GM18873 (cell line): ENCODE measurements around the gene KRT3.

ENCODE experiments used
- ATAC-seq: cut with Tn5 transposase; IDR thresholded peaks from one replicate; pipeline ENCODE4 v1.9.1; 2021; ENCODE audit warnings: mild to moderate bottlenecking, moderate library complexity, moderate number of reproducible peaks; ENCODE audit not compliant: unreplicated experiment, low FRiP score

The KRT3 gene

GRCh38 chr12:52828156-52828555 is 32.2 kb upstream of the KRT3 start:
- no peak for ATAC-seq

- ATAC-seq, result no peak
Measured at GRCh38 chr12:52827499-52828090, 31.7 kb upstream of the KRT3 start.

- ATAC-seq, result no peak
Measured at GRCh38 chr12:52826611-52827498, 30.9 kb upstream of the KRT3 start.

GRCh38 chr12:52825961-52826360 is 30.0 kb upstream of the KRT3 start:
- no peak for ATAC-seq

GRCh38 chr12:52824741-52825410 is 29.0 kb upstream of the KRT3 start:
- ATAC-seq, result no peak

- no peak for ATAC-seq
Measured at GRCh38 chr12:52823761-52824450, 28.0 kb upstream of the KRT3 start.

GRCh38 chr12:52822771-52823510 is 27.0 kb upstream of the KRT3 start:
- ATAC-seq, result no peak

- ATAC-seq, result no peak
Measured at GRCh38 chr12:52821826-52822660, 26.1 kb upstream of the KRT3 start.

- no peak for ATAC-seq
Measured at GRCh38 chr12:52821071-52821730, 25.3 kb upstream of the KRT3 start.

GRCh38 chr12:52820521-52820920 is 24.6 kb upstream of the KRT3 start:
- ATAC-seq, result no peak

- ATAC-seq, result no peak
Measured at GRCh38 chr12:52819731-52820510, 24.0 kb upstream of the KRT3 start.

GRCh38 chr12:52818887-52819420 is 23.0 kb upstream of the KRT3 start:
- no peak for ATAC-seq

- no peak for ATAC-seq
Measured at GRCh38 chr12:52818388-52818787, 22.5 kb upstream of the KRT3 start.

GRCh38 chr12:52817699-52818238 is 21.9 kb upstream of the KRT3 start:
- ATAC-seq, result no peak

- ATAC-seq, result no peak
Measured at GRCh38 chr12:52817003-52817698, 21.2 kb upstream of the KRT3 start.

- ATAC-seq, result no peak
Measured at GRCh38 chr12:52815676-52816588, 20.0 kb upstream of the KRT3 start.
